Calu3 (cell line): ENCODE measurements around the gene PLD4. TPM values are rescaled to one million over a fixed set of nuclear protein-coding genes. Genes with fewer than 3 reads are reported as not detected.

Experiments used
- BruUV-seq: library from RNA; stranded (reverse); fragments of 400-500 nt; replicated peaks from 2 replicates; lab custom pipeline; 2021; lab: Mats Ljungman, UMichigan
- CTCF ChIA-PET: fragments of 300-600 bp; sonication (Branson Sonifier 250); formaldehyde crosslinking; loops from one replicate; lab custom pipeline; 2022; ENCODE audit warnings: antibody characterized with exemption; lab: Charles Lee
- DNase-seq: peaks from one replicate; pipeline ENCODE4 v3.0.0; 2022
- H3K27ac Mint-ChIP-seq: one replicate; pipeline ENCODE4 v1.8.0; 2022; ENCODE audit warnings: mixed read lengths; ENCODE audit not compliant: unreplicated experiment
- H3K27me3 Mint-ChIP-seq: one replicate; pipeline ENCODE4 v1.8.0; 2022; ENCODE audit warnings: mixed read lengths; ENCODE audit not compliant: unreplicated experiment
- H3K36me3 Mint-ChIP-seq: one replicate; pipeline ENCODE4 v1.8.0; 2022; ENCODE audit warnings: mild to moderate bottlenecking, moderate library complexity, mixed read lengths; ENCODE audit not compliant: insufficient read depth, unreplicated experiment
- H3K4me1 Mint-ChIP-seq: one replicate; pipeline ENCODE4 v1.8.0; 2022; ENCODE audit warnings: mild to moderate bottlenecking, low read depth, mixed read lengths; ENCODE audit not compliant: unreplicated experiment
- H3K4me3 Mint-ChIP-seq: one replicate; pipeline ENCODE4 v1.8.0; 2022; ENCODE audit warnings: mild to moderate bottlenecking, low read depth, moderate library complexity, mixed read lengths; ENCODE audit not compliant: unreplicated experiment
- H3K9me3 Mint-ChIP-seq: one replicate; pipeline ENCODE4 v1.8.0; 2022; ENCODE audit warnings: low read depth, mixed read lengths; ENCODE audit not compliant: unreplicated experiment
- CTCF ChIP-seq: fragments of 200-600 bp; IDR thresholded peaks from one replicate; pipeline ENCODE4 v1.8.0; 2022; ENCODE audit warnings: antibody characterized with exemption; ENCODE audit not compliant: unreplicated experiment
- intact Hi-C: fragments of 100-400 bp; cut with micrococcal nuclease; formaldehyde crosslinking; loops from one replicate; pipeline ENCODE4 v1.10.0; 2022; ENCODE audit not compliant: unreplicated experiment
- total RNA-seq: library from RNA; stranded (reverse); gene quantifications from 2 replicates; pipeline ENCODE4 v1.2.3, GENCODE V29; 2022

Gene PLD4
- total RNA-seq, 1 experiment from 2014 or later: 0.09 TPM

GRCh38 chr14:104879983-104880565, 44.6 kb upstream of the PLD4 start:
- Mint-ChIP-seq H3K9me3 (no peaks in the 10 kb centered on the region), H3K36me3 (peaks cover 31% of the 10 kb centered on the region), H3K4me1 (no peaks in the 10 kb centered on the region), H3K27ac (no peak overlapping the region), H3K4me3 (no peak overlapping the region), H3K27me3 (no peaks in the 10 kb centered on the region)
- CTCF ChIA-PET: no interaction called here
- TF ChIP-seq CTCF: no peak
- intact Hi-C loops: no loop called here
- no peak for DNase-seq
- BruUV-seq: no TSS peak

DNA sequence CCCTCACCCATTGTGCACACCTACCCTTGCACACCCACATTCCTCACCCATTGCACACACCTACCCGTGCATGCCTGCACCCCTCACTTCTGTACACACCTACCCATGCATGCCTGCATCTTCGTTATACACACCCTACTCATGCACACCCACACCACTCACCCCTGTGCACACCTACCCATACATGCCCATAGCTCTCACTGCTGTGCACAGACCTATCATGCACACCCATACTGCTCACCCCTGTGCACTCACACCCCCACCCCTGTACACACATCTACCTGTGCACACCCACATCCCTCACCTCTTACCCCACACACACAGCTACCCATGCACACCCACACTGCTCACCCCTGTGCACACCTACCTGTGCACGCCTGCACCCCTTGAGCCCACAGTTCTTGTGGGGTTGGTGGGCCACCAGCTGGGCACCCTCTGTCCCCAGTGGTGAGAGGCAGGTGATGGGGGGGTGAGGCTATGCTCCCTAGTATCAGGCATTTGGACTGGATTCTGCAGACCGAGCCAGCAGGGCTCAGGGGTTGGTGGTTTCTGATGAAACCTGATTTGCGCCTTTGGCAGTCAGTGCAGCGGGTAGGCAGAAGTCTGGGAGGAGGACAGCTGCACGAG, 44.0 kb upstream of the PLD4 start:
- intact Hi-C loops: no loop called here
- CTCF ChIA-PET: no interaction called here
- no peak for TF ChIP-seq CTCF
- no peaks in the 10 kb centered on the region for H3K9me3 Mint-ChIP-seq
- H3K4me1 Mint-ChIP-seq: no peaks in the 10 kb centered on the region
- BruUV-seq: no TSS peak
- no peaks in the 10 kb centered on the region for H3K27me3 Mint-ChIP-seq
- no peak overlapping the region for H3K4me3 Mint-ChIP-seq
- H3K36me3 Mint-ChIP-seq: peaks cover 31% of the 10 kb centered on the region
- no peak overlapping the region for H3K27ac Mint-ChIP-seq
- DNase-seq: no peak

- intact Hi-C loops: no loop called here
- Mint-ChIP-seq H3K4me1 (no peaks in the 10 kb centered on the region), H3K36me3 (peaks cover 31% of the 10 kb centered on the region), H3K4me3 (no peak overlapping the region), H3K27ac (no peak overlapping the region), H3K27me3 (no peaks in the 10 kb centered on the region), H3K9me3 (no peaks in the 10 kb centered on the region)
- DNase-seq: no peak
- CTCF ChIA-PET: no interaction called here
- TF ChIP-seq CTCF: no peak
- BruUV-seq: no TSS peak
Measured at GRCh38 chr14:104881369-104881979, 43.2 kb upstream of the PLD4 start.

DNA sequence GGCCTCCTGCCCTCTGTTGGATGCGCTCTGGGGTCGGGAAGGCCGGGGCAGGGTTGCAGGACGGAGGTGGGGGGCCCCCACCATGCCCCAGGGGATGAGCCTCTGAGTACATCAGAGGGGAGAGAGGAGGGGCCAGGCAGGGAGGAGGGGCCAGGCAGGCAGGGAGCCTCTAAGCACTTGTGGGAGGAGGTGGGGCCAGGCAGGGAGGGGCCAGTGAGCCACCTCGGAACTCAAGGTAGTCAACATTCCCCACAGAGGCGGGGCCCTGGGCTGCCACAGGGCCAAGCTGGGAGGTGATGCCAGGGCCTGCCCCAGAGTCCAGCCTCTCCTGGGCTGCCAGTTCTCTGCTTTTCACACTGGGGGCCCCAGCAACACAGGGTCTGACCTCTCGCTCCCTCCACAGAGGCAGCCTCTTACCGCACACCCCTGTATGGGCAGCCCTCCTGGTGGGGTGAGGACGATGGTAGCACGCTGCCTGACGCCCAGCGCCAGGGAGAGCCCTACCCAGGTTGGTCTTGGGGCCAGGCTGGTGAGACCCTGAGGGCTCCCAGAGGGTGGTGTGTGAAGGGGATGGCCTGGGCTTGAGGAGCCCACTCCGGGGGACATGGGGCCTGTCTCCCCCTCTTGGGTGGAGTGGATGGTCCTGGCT, 42.2 kb upstream of the PLD4 start:
- Mint-ChIP-seq H3K9me3 (no peaks in the 10 kb centered on the region), H3K4me1 (no peaks in the 10 kb centered on the region), H3K27me3 (no peaks in the 10 kb centered on the region), H3K27ac (no peak overlapping the region), H3K36me3 (peaks cover 31% of the 10 kb centered on the region), H3K4me3 (no peak overlapping the region)
- TF ChIP-seq CTCF: no peak
- DNase-seq: peak; percentile 82
- intact Hi-C loops: no loop called here
- CTCF ChIA-PET: no interaction called here
- no TSS peak for BruUV-seq
